K562 (cell line): ENCODE measurements around the gene IL17D. TPM values are rescaled to one million over a fixed set of nuclear protein-coding genes. Genes with fewer than 3 reads are reported as not detected.

Source experiments
- ATAC-seq: fragments of 200-7000 bp; cut with Tn5 transposase; 3 replicates; pipeline ENCODE4 v1.9.1; 2020; ENCODE audit warnings: moderate library complexity
- BruUV-seq: library from RNA; stranded (reverse); fragments of 400-500 nt; replicated peaks from 2 replicates; lab custom pipeline; 2021; lab: Mats Ljungman, UMichigan
- CTCF ChIA-PET: fragments of 300-600 bp; formaldehyde crosslinking; extraction: SDS; loops from one replicate; lab custom pipeline; 2021; ENCODE audit warnings: low intra/inter-chr PET ratio; lab: Yijun Ruan, JAX
- POLR2A ChIA-PET: fragments of 300-600, 350-650 bp; sonication (Branson Sonifier 250); formaldehyde crosslinking; extraction: SDS; loops from one replicate; lab custom pipeline; 2021; ENCODE audit warnings: antibody characterized with exemption, inconsistent platforms; lab: Yijun Ruan, JAX
- DNase-seq, 4 experiments: peaks; one replicate each; pipeline versions ENCODE4 v3.0.0 to v3.0.0-alpha.2; 2011 to 2018; ENCODE audit warnings: low spot score in 3 of 4, mixed read lengths in 3 of 4; ENCODE audit errors: extremely low read depth in 1 of 4
- FAIRE-seq: peaks from 2 replicates; lab custom pipeline; 2011; peaks lifted over from hg19 to GRCh38; lab: Jason Lieb, UNC
- H2AFZ ChIP-seq: 2 replicates; pipeline ENCODE4 v1.6.0; 2011; ENCODE audit warnings: low read depth, low read length, control low read depth, inconsistent platforms
- H3K27ac ChIP-seq: fragments of 200-600 bp; 3 replicates; pipeline ENCODE4 v1.8.0; 2011; ENCODE audit warnings: low read depth, mild to moderate bottlenecking, control low read depth, inconsistent platforms, low read length, moderate library complexity, mixed read lengths; ENCODE audit errors: extremely low read depth
- H3K27me3 ChIP-seq, 2 experiments: fragments of 300-600 bp in 1 of 2; 2 replicates in 1 of 2; 3 replicates in 1 of 2; pipeline versions ENCODE4 v1.6.0 to v1.8.0; 2011; ENCODE audit warnings: inconsistent platforms in 2 of 2, low read length in 2 of 2, mild to moderate bottlenecking in 1 of 2, mixed read lengths in 1 of 2, moderate library complexity in 1 of 2; ENCODE audit not compliant: control insufficient read depth in 2 of 2, insufficient read depth in 2 of 2
- H3K36me3 ChIP-seq: fragments of 300-600 bp; 3 replicates; pipeline ENCODE4 v1.8.0; 2011; ENCODE audit warnings: mild to moderate bottlenecking, low read length, inconsistent platforms; ENCODE audit not compliant: control insufficient read depth, insufficient read depth
- H3K4me1 ChIP-seq, 2 experiments: fragments of 200-600 bp in 1 of 2; replicated peaks in 1 of 2; 2 replicates in 1 of 2; 3 replicates in 1 of 2; pipeline versions ENCODE4 v1.5.1 to v1.8.0; 2011; ENCODE audit warnings: inconsistent platforms in 2 of 2, low read length in 2 of 2, mild to moderate bottlenecking in 1 of 2, mixed read lengths in 1 of 2, moderate library complexity in 1 of 2; ENCODE audit not compliant: control insufficient read depth in 2 of 2, insufficient read depth in 2 of 2
- H3K4me2 ChIP-seq: 2 replicates; pipeline ENCODE4 v1.6.1; 2011; ENCODE audit warnings: low read length, control low read depth, inconsistent platforms, mixed read lengths; ENCODE audit not compliant: insufficient read depth
- H3K4me3 ChIP-seq: fragments of 200-600 bp; sonication (generic), shearing (Covaris generic); 2 replicates; pipeline ENCODE4 v1.5.1; 2016; ENCODE audit warnings: control low read depth, inconsistent platforms
- H3K79me2 ChIP-seq: fragments of 200-600 bp; 3 replicates; pipeline ENCODE4 v1.8.0; 2011; ENCODE audit warnings: low read length, inconsistent platforms; ENCODE audit not compliant: control insufficient read depth, insufficient read depth
- H3K9ac ChIP-seq, 2 experiments: 2 replicates each; pipeline versions ENCODE4 v1.6.0 to v1.6.1; 2011; ENCODE audit warnings: low read depth in 2 of 2, low read length in 2 of 2, control low read depth in 1 of 2, inconsistent platforms in 1 of 2, mild to moderate bottlenecking in 1 of 2, mixed read lengths in 1 of 2; ENCODE audit not compliant: insufficient read depth in 1 of 2
- H3K9me1 ChIP-seq: one replicate; pipeline ENCODE4 v1.6.0; 2011; ENCODE audit warnings: inconsistent platforms, mild to moderate bottlenecking, low read length, moderate library complexity; ENCODE audit not compliant: control insufficient read depth, insufficient read depth
- H3K9me3 ChIP-seq: replicated peaks from 2 replicates; pipeline ENCODE4 v1.5.1; 2011; ENCODE audit warnings: low read depth, low read length, inconsistent platforms; ENCODE audit not compliant: control insufficient read depth, insufficient read depth
- H4K20me1 ChIP-seq: replicated peaks from 2 replicates; pipeline ENCODE4 v1.6.1; 2011; ENCODE audit warnings: low read length, inconsistent platforms, mixed read lengths; ENCODE audit not compliant: control insufficient read depth, insufficient read depth
- HMGN3 ChIP-seq: IDR thresholded peaks from 2 replicates; pipeline ENCODE4 v1.6.1; 2011; ENCODE audit warnings: borderline replicate concordance, low read depth, mild to moderate bottlenecking, mixed read lengths, low read length; ENCODE audit not compliant: insufficient read length; ENCODE audit errors: extremely low read depth
- MCM2 ChIP-seq: fragments of 450-650 bp; IDR thresholded peaks from 2 replicates; pipeline ENCODE4 v1.6.1; 2017; ENCODE audit warnings: low read depth, mild to moderate bottlenecking
- MXI1 ChIP-seq: IDR thresholded peaks from 2 replicates; pipeline ENCODE4 v1.6.1; 2011; ENCODE audit warnings: low read depth, mild to moderate bottlenecking, improper control_type of control experiment, low read length
- ZNF609 ChIP-seq: sonication (generic); formaldehyde crosslinking; IDR thresholded peaks from 2 replicates; pipeline ENCODE4 v1.8.1; 2023; ENCODE audit warnings: missing genetic modification reagents, mild to moderate bottlenecking, borderline replicate concordance
- ZNF695 ChIP-seq: fragments of 450-650 bp; formaldehyde crosslinking; IDR thresholded peaks from 2 replicates; pipeline ENCODE4 v1.4.0; 2020; ENCODE audit warnings: mild to moderate bottlenecking, moderate library complexity
- WGBS: fragments of 100-300 bp; shearing (Covaris generic); methylation state at CpG from one replicate; pipeline ENCODE4 v1.1.6; 2016; ENCODE audit warnings: low coverage, mixed read lengths; ENCODE audit not compliant: insufficient coverage; ENCODE audit errors: missing lambda C conversion rate; 5-methylcytosine and 5-hydroxymethylcytosine counted together
- in situ Hi-C: fragments of 300-500 bp; cut with MboI; formaldehyde crosslinking; loops from 4 replicates; pipeline ENCODE4 v1.15.0; 2018; ENCODE audit warnings: inconsistent platforms, mixed read lengths
- intact Hi-C: fragments of 100-400 bp; cut with micrococcal nuclease; formaldehyde crosslinking; loops from 2 replicates; pipeline ENCODE4 v1.14.2; 2022
- polyA plus RNA-seq, 8 experiments: library from polyadenylated mRNA; depleted of rRNA in 4 of 8; stranded (reverse) in 5 of 8; unstranded in 3 of 8; fragments of >200 nt; fragmentation: Nextera tagmentation in 2 of 8; fragmentation: Illumina TruSeq in 1 of 8; extraction: Ambion mirVana in 2 of 8; extraction: Trizol in 1 of 8; gene quantifications; 2 replicates each; pipeline versions ENCODE4 v1.2.1 to v1.2.3, GENCODE V29; 2011 to 2014; ENCODE audit warnings: inconsistent platforms in 1 of 8, missing spikeins in 1 of 8
- total RNA-seq, 7 experiments: library from RNA; depleted of rRNA in 6 of 7; stranded (reverse); fragments of >200 nt in 6 of 7; fragmentation: Illumina TruSeq in 2 of 7; extraction: Trizol in 2 of 7; gene quantifications; 2 replicates each; pipeline versions ENCODE4 v1.2.1 to v1.2.3, GENCODE V29; 2011 to 2021; ENCODE audit warnings: low replicate concordance in 1 of 7
- TF ChIP-seq, protein P1 (sequence below), 2 experiments: fragments of 450-650 bp; conservative IDR thresholded peaks; 2 replicates each; pipeline ENCODE4 v1.6.1; 2017; ENCODE audit warnings: mild to moderate bottlenecking in 2 of 2, moderate library complexity in 2 of 2

The IL17D gene
- total and polyA plus RNA-seq, 9 of the 15 experiments (the other 6 are each of a cell fraction or from before 2014, with no cell fraction given), result 0.04 to 0.55 (median 0.13) TPM; not detected in 4

DNA sequence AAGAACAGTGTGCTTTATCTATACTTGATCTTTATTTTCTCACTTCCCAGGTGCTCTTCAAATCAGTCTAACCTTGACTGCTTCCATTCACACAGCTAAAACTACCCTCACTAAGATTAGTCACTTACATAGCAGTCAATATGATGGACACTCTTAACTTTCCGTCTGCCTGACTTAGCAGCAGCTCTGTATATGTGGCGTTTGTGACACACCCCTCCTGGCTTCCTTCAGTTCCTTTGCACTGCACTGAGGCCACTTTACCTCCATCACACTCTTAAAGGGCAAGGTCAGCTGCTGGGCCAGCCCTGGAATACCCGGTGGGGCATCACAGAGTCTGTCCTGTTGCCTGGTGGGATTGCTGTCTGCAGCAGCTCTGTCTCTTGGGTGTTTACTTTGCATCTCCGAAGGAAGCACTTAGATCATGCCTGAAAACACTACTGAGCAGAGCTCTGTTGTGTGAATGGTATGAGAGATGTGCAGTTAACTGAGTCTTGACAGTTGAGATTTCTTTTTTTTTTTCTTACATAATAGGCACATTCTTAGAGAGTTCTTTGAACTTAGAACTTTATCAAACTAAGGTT, 35.6 kb upstream of the IL17D start:
- DNase-seq (no peak), FAIRE-seq (no peak), ATAC-seq (no peak; the same call in 2 of the 3 replicates)
- ChIA-PET POLR2A (no interaction called here), CTCF (no interaction called here)
- Histone ChIP-seq H3K4me1 (no peaks in the 10 kb centered on the region; a peak in 2 of 5 replicates), H3K9ac (no peak overlapping the region), H3K27me3 (no peaks in the 10 kb centered on the region), H3K9me3 (no peaks in the 10 kb centered on the region), H3K27ac (no peak overlapping the region), H3K36me3 (no peaks in the 10 kb centered on the region), H4K20me1 (no peaks in the 10 kb centered on the region), H2AFZ (no peak overlapping the region), H3K4me2 (no peak overlapping the region), H3K4me3 (no peak overlapping the region), H3K79me2 (no peaks in the 10 kb centered on the region), H3K9me1 (no peaks in the 10 kb centered on the region)
- TF ChIP-seq ZNF695 (CRISPR knock-in tag), result no peak
- no peak for TF ChIP-seq HMGN3
- no peak for TF ChIP-seq MCM2
- TF ChIP-seq, protein P1, sequence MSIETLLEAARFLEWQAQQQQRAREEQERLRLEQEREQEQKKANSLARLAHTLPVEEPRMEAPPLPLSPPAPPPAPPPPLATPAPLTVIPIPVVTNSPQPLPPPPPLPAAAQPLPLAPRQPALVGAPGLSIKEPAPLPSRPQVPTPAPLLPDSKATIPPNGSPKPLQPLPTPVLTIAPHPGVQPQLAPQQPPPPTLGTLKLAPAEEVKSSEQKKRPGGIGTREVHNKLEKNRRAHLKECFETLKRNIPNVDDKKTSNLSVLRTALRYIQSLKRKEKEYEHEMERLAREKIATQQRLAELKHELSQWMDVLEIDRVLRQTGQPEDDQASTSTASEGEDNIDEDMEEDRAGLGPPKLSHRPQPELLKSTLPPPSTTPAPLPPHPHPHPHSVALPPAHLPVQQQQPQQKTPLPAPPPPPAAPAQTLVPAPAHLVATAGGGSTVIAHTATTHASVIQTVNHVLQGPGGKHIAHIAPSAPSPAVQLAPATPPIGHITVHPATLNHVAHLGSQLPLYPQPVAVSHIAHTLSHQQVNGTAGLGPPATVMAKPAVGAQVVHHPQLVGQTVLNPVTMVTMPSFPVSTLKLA (conservative IDR thresholded peaks at IDR 0.05), result no peak
- TF ChIP-seq ZNF609 (CRISPR knock-in tag), result no peak
- no peak for TF ChIP-seq MXI1
- no TSS peak for BruUV-seq
- in situ Hi-C loops (no loop called here), intact Hi-C loops (no loop called here)
- 60% methylated on average over 4 of the region's 4 CpGs for WGBS
